DOHH2 (cell line): ENCODE results near the gene FAM200C.

Source experiments
- H3F3A ChIP-seq: fragments of 200-600 bp; sonication (generic), shearing (Covaris generic); 2 replicates; pipeline ENCODE4 v1.6.0; 2016; ENCODE audit warnings: antibody characterized with exemption, mild to moderate bottlenecking; ENCODE audit not compliant: control insufficient read depth, insufficient read depth
- H3K27ac ChIP-seq: fragments of 200-600 bp; sonication (generic); 2 replicates; pipeline ENCODE4 v1.5.1; 2014; ENCODE audit warnings: low read depth, mild to moderate bottlenecking, low read length, moderate library complexity
- H3K27me3 ChIP-seq: fragments of 200-600 bp; sonication (generic); 2 replicates; pipeline ENCODE4 v1.6.1; 2014; ENCODE audit warnings: mild to moderate bottlenecking, low read length, mixed read lengths; ENCODE audit not compliant: control insufficient read depth
- H3K36me3 ChIP-seq: fragments of 200-600 bp; sonication (generic); 2 replicates; pipeline ENCODE4 v1.6.1; 2014; ENCODE audit warnings: mild to moderate bottlenecking, low read length, moderate library complexity, mixed read lengths; ENCODE audit not compliant: control insufficient read depth
- H3K4me1 ChIP-seq: fragments of 200-600 bp; sonication (generic); 2 replicates; pipeline ENCODE4 v1.6.1; 2014; ENCODE audit warnings: mild to moderate bottlenecking, low read length, mixed read lengths; ENCODE audit not compliant: control insufficient read depth
- H3K4me2 ChIP-seq: fragments of 200-600 bp; sonication (generic); 2 replicates; pipeline ENCODE4 v1.6.0; 2014; ENCODE audit warnings: mild to moderate bottlenecking, low read length, moderate library complexity
- H3K4me3 ChIP-seq: fragments of 200-600 bp; sonication (generic); 2 replicates; pipeline ENCODE4 v1.5.1; 2014; ENCODE audit warnings: mild to moderate bottlenecking, low read length, mixed read lengths
- H3K79me2 ChIP-seq: fragments of 200-600 bp; sonication (generic); 2 replicates; pipeline ENCODE4 v1.6.1; 2014; ENCODE audit warnings: mild to moderate bottlenecking, low read length, mixed read lengths; ENCODE audit not compliant: control insufficient read depth
- H3K9me2 ChIP-seq: fragments of 200-600 bp; sonication (generic); replicated peaks from 2 replicates; pipeline ENCODE4 v1.6.1; 2014; ENCODE audit warnings: mild to moderate bottlenecking, low read length, mixed read lengths; ENCODE audit not compliant: control insufficient read depth
- H3K9me3 ChIP-seq: fragments of 200-600 bp; sonication (generic); 2 replicates; pipeline ENCODE4 v1.6.1; 2014; ENCODE audit warnings: antibody characterized with exemption, low read length, mixed read lengths; ENCODE audit not compliant: control insufficient read depth, insufficient read depth
- H4K20me1 ChIP-seq: fragments of 200-600 bp; sonication (generic); 2 replicates; pipeline ENCODE4 v1.6.0; 2014; ENCODE audit warnings: low read depth, mild to moderate bottlenecking, antibody characterized with exemption, low read length, moderate library complexity; ENCODE audit not compliant: control insufficient read depth, insufficient read depth
- CTCF ChIP-seq: fragments of 200-600 bp; sonication (generic); IDR thresholded peaks from one replicate; pipeline ENCODE4 v1.5.1; 2014; ENCODE audit warnings: antibody characterized with exemption, mild to moderate bottlenecking, low read depth, low read length; ENCODE audit not compliant: poor library complexity, severe bottlenecking
- EZH2phosphoT487 ChIP-seq: fragments of 200-600 bp; sonication (generic); IDR thresholded peaks from 2 replicates; pipeline ENCODE4 v1.6.1; 2017; ENCODE audit warnings: borderline replicate concordance, mild to moderate bottlenecking, antibody characterized with exemption, low read length, moderate library complexity, mixed read lengths

FAM200C gene

GRCh38 chr5:160360310-160360709 lies 39.5 kb downstream of the FAM200C start:
- Histone ChIP-seq H3K36me3 (no peaks in the 10 kb centered on the region), H3K4me2 (no peak overlapping the region), H3K4me3 (no peak overlapping the region), H3K9me2 (no peaks in the 10 kb centered on the region), H3K9me3 (no peaks in the 10 kb centered on the region), H3F3A (no peaks in the 10 kb centered on the region), H3K27ac (no peak overlapping the region), H4K20me1 (no peaks in the 10 kb centered on the region), H3K27me3 (peaks cover 6% of the 10 kb centered on the region; the same call in 1 of the 2 replicates), H3K4me1 (no peaks in the 10 kb centered on the region), H3K79me2 (no peaks in the 10 kb centered on the region)
- TF ChIP-seq CTCF (no peak), EZH2phosphoT487 (no peak)

- Histone ChIP-seq H3K79me2 (no peaks in the 10 kb centered on the region), H3K9me2 (no peaks in the 10 kb centered on the region), H3F3A (no peaks in the 10 kb centered on the region), H4K20me1 (no peaks in the 10 kb centered on the region), H3K27ac (no peak overlapping the region), H3K27me3 (peaks cover 6% of the 10 kb centered on the region; the same call in 1 of the 2 replicates), H3K4me2 (no peak overlapping the region), H3K36me3 (no peaks in the 10 kb centered on the region), H3K9me3 (no peaks in the 10 kb centered on the region), H3K4me1 (no peaks in the 10 kb centered on the region), H3K4me3 (no peak overlapping the region)
- TF ChIP-seq EZH2phosphoT487 (no peak), CTCF (no peak)
These were observed 40.0 kb downstream of the FAM200C start for GRCh38 chr5:160359816-160360215.

- Histone ChIP-seq H3K27ac (no peak overlapping the region), H3F3A (no peaks in the 10 kb centered on the region), H3K4me2 (no peak overlapping the region), H3K27me3 (peaks cover 6% of the 10 kb centered on the region; the same call in 1 of the 2 replicates), H3K36me3 (no peaks in the 10 kb centered on the region), H3K4me1 (no peaks in the 10 kb centered on the region), H4K20me1 (no peaks in the 10 kb centered on the region), H3K4me3 (no peak overlapping the region), H3K79me2 (no peaks in the 10 kb centered on the region), H3K9me3 (no peaks in the 10 kb centered on the region), H3K9me2 (no peaks in the 10 kb centered on the region)
- no peak for TF ChIP-seq EZH2phosphoT487
- TF ChIP-seq CTCF: no peak
These were observed 40.6 kb downstream of the FAM200C start for GRCh38 chr5:160359242-160359641.
